A549 (cell line): ENCODE results near the gene STAT5A. TPM values are rescaled to one million over a fixed set of nuclear protein-coding genes. Genes with fewer than 3 reads are reported as not detected.

Experiments
- ATAC-seq, 2 experiments: fragments of 200-7000 bp in 1 of 2; fragments of >200 bp in 1 of 2; cut with Nextera tagmentation in 1 of 2; cut with Tn5 transposase in 1 of 2; 3 replicates each; pipeline versions ENCODE4 v1.8.0 to v1.9.1; 2018 to 2020; ENCODE audit warnings: mild to moderate bottlenecking in 1 of 2, moderate library complexity in 1 of 2
- CTCF ChIA-PET: fragments of 300-600 bp; sonication (Branson Sonifier 250); formaldehyde crosslinking; extraction: SDS; loops from one replicate; lab custom pipeline; 2021; ENCODE audit warnings: antibody characterized with exemption, inconsistent platforms; lab: Yijun Ruan, JAX
- POLR2A ChIA-PET: fragments of 350-600 bp; formaldehyde crosslinking; extraction: SDS; loops from one replicate; lab custom pipeline; 2021; ENCODE audit warnings: antibody characterized with exemption, inconsistent platforms; lab: Yijun Ruan, JAX
- DNase-seq, 2 experiments: peaks; one replicate each; pipeline versions ENCODE4 v3.0.0 to v3.0.0-alpha.2; 2011 to 2016; ENCODE audit warnings: low read depth in 1 of 2, low spot score in 1 of 2
- FAIRE-seq: peaks from 2 replicates; lab custom pipeline; 2011; peaks lifted over from hg19 to GRCh38; lab: Jason Lieb, UNC
- H3K27ac ChIP-seq, 2 experiments: fragments of >200 bp; sonication (Bioruptor Twin); formaldehyde crosslinking; 3 replicates each; pipeline ENCODE4 v1.5.1; 2016 to 2017
- H3K4me1 ChIP-seq: fragments of >200 bp; sonication (Bioruptor Twin); formaldehyde crosslinking; 3 replicates; pipeline ENCODE4 v1.6.1; 2016
- H3K4me2 ChIP-seq: fragments of >200 bp; sonication (Bioruptor Twin); formaldehyde crosslinking; 3 replicates; pipeline ENCODE4 v1.6.1; 2016
- H3K4me3 ChIP-seq: fragments of >200 bp; sonication (Bioruptor Twin); formaldehyde crosslinking; 3 replicates; pipeline ENCODE4 v1.5.1; 2016
- H3K9me3 ChIP-seq: fragments of >200 bp; sonication (Bioruptor Twin); formaldehyde crosslinking; 3 replicates; pipeline ENCODE4 v1.6.1; 2016
- CBX8 ChIP-seq: fragments of 200-600 bp; sonication (generic); IDR thresholded peaks from 2 replicates; pipeline ENCODE4 v1.6.1; 2016
- EP300 ChIP-seq, 2 experiments: fragments of >200 bp; sonication (Bioruptor Twin); formaldehyde crosslinking; IDR thresholded peaks; 2 replicates in 1 of 2; 3 replicates in 1 of 2; pipeline ENCODE4 v1.6.1; 2016 to 2017
- FOSL2 ChIP-seq, 2 experiments: fragments of 450-650 bp in 1 of 2; fragments of >200 bp in 1 of 2; sonication (Bioruptor Twin) in 1 of 2; formaldehyde crosslinking; IDR thresholded peaks; 2 replicates each; pipeline versions ENCODE4 v1.5.0 to v1.6.1; 2016 to 2020; ENCODE audit warnings: mild to moderate bottlenecking in 1 of 2, moderate library complexity in 1 of 2
- GATA3 ChIP-seq: IDR thresholded peaks from 2 replicates; pipeline ENCODE4 v1.6.1; 2012; ENCODE audit warnings: borderline replicate concordance
- JUN ChIP-seq, 2 experiments: fragments of >200 bp; sonication (Bioruptor Twin); formaldehyde crosslinking; IDR thresholded peaks; 2 replicates in 1 of 2; 3 replicates in 1 of 2; pipeline ENCODE4 v1.6.1; 2016 to 2017
- MAFK ChIP-seq: fragments of 450-650 bp; IDR thresholded peaks from 2 replicates; pipeline ENCODE4 v1.6.1; 2014; ENCODE audit not compliant: partially characterized antibody
- MYC ChIP-seq: IDR thresholded peaks from 2 replicates; pipeline ENCODE4 v1.6.1; 2012; ENCODE audit warnings: mild to moderate bottlenecking, inconsistent platforms, low read length, improper control_type of control experiment, borderline replicate concordance
- POLR2A ChIP-seq: IDR thresholded peaks from 2 replicates; pipeline ENCODE4 v1.6.1; 2012; ENCODE audit warnings: mild to moderate bottlenecking, low read length
- RARB ChIP-seq: fragments of 250-450 bp; sonication (Bioruptor Pico); IDR thresholded peaks from 2 replicates; pipeline ENCODE4 v1.8.0; 2021; ENCODE audit warnings: mild to moderate bottlenecking, moderate library complexity
- RCOR1 ChIP-seq: fragments of 150-350 bp; IDR thresholded peaks from 2 replicates; pipeline ENCODE4 v1.6.1; 2014; ENCODE audit warnings: antibody characterized with exemption, low read length, low read depth
- RNF2 ChIP-seq: fragments of 200-600 bp; sonication (generic); IDR thresholded peaks from 2 replicates; pipeline ENCODE4 v1.6.1; 2016; ENCODE audit warnings: low read depth, mild to moderate bottlenecking, antibody characterized with exemption, moderate library complexity, borderline replicate concordance
- TFCP2L1 ChIP-seq: fragments of 250-450 bp; sonication (Bioruptor Pico); IDR thresholded peaks from 2 replicates; pipeline ENCODE4 v1.5.0; 2021; ENCODE audit warnings: mild to moderate bottlenecking
- ZNF302 ChIP-seq: fragments of 250-450 bp; sonication (Bioruptor Pico); IDR thresholded peaks from 2 replicates; pipeline ENCODE4 v1.9.0; 2021; ENCODE audit warnings: inconsistent platforms, mild to moderate bottlenecking, moderate library complexity
- WGBS: methylation state at CpG from one replicate; pipeline ENCODE4 v1.1.6; 2017; ENCODE audit errors: missing lambda C conversion rate; 5-methylcytosine and 5-hydroxymethylcytosine counted together
- polyA plus RNA-seq, 4 experiments: library from polyadenylated mRNA; depleted of rRNA in 3 of 4; stranded (reverse); fragments of >200 nt; fragmentation: RNase III in 1 of 4; extraction: RNeasy Plus Mini Kit Qiagen cat#74134 plus additional on column Dnase treatment in 1 of 4; gene quantifications; 2 replicates in 3 of 4; 3 replicates in 1 of 4; pipeline ENCODE4 v1.2.3, GENCODE V29; 2011 to 2017
- TF ChIP-seq, protein P1 (sequence below): fragments of 250-450 bp; sonication (Bioruptor Pico); IDR thresholded peaks from 2 replicates; pipeline ENCODE4 v1.5.0; 2021; ENCODE audit warnings: mild to moderate bottlenecking, moderate library complexity, borderline replicate concordance
- TF ChIP-seq, protein P2 (sequence below): IDR thresholded peaks from 2 replicates; pipeline ENCODE4 v1.6.1; 2012
- TF ChIP-seq, protein P3 (sequence below): fragments of >200 bp; sonication (Bioruptor Twin); formaldehyde crosslinking; IDR thresholded peaks from 3 replicates; pipeline ENCODE4 v1.5.1; 2016

Gene STAT5A
- polyA plus RNA-seq, 2 of the 4 experiments (the other 2 are of a cell fraction) = 2.2 to 4.0 TPM

DNA sequence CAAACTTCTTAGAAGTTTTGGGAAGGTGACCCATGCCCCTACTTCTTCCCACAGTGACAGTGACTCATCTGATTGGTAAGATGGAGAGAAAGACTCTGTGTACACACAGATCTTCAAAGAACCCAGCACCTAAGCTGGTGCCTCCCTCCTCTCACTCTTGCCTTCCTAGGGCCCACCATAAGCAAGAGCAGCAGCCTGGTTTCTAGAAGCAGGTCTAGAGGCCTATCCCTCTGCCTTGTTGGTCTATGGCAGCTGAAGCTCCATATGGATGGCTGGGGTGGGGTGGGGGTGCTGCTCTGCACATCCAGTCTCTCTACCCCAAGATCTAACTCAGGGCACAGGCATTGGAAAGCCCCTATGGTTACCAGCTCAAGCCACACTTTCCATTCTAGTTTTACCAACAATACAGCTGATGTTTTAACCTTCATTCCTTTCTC, 52.4 kb downstream of the STAT5A start:
- POLR2A ChIA-PET = interaction anchor here (0.8 kb wide), 1 partner anchor 48 kb away, joined by 3 read pairs; the partner anchor contains the start of gene STAT3
- CTCF ChIA-PET = interaction anchor here (0.6 to 3.2 kb wide), 13 partner anchors 12 to 1789 kb away, joined by 3 to 19 read pairs (median 4); no protein-coding TSS in a partner anchor
- Histone ChIP-seq H3K4me3 (no peak overlapping the region), H3K4me1 (peaks cover 21% of the 10 kb centered on the region), H3K4me2 (peak overlapping the region; percentile 18; the same call in 1 of the 3 replicates), H3K9me3 (no peaks in the 10 kb centered on the region), H3K27ac (peak overlapping the region in 1 of 2 experiments; percentile 55; a peak in 3 of 6 replicates)
- TF ChIP-seq POLR2A (no peak), FOSL2 (IDR thresholded peaks at IDR 0.05) (no peak), FOSL2 (CRISPR knock-in tag; IDR thresholded peaks at IDR 0.05) (peak; percentile 37)
- FAIRE-seq (no peak), DNase-seq (no peak), ATAC-seq (peak in 1 of 2 experiments; percentile 44; a peak in 3 of 6 replicates)

DNA sequence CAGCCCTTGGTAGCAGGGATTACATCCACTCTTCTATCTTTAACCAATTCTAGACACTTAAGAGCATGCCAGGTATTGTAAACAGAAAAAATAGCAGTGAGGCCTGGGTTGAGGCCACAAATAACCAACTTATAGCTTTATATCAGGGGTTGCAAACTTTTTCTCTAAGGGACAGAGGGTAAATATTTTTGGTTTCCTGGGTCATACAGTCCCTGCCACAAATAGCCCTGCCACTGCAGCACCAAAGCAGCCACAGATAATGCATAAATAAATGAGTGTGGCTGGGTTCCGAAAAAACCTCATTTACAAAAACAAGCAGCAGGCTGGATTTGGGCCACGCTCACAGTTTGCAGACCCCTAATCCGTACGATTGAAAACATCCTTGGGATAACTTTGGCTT, 53.3 kb downstream of the STAT5A start:
- no peak for ATAC-seq
- TF ChIP-seq, protein P1, sequence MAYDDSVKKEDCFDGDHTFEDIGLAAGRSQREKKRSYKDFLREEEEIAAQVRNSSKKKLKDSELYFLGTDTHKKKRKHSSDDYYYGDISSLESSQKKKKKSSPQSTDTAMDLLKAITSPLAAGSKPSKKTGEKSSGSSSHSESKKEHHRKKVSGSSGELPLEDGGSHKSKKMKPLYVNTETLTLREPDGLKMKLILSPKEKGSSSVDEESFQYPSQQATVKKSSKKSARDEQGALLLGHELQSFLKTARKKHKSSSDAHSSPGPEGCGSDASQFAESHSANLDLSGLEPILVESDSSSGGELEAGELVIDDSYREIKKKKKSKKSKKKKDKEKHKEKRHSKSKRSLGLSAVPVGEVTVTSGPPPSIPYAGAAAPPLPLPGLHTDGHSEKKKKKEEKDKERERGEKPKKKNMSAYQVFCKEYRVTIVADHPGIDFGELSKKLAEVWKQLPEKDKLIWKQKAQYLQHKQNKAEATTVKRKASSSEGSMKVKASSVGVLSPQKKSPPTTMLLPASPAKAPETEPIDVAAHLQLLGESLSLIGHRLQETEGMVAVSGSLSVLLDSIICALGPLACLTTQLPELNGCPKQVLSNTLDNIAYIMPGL = no peak
- TF ChIP-seq, protein P2, sequence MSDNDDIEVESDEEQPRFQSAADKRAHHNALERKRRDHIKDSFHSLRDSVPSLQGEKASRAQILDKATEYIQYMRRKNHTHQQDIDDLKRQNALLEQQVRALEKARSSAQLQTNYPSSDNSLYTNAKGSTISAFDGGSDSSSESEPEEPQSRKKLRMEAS = no peak
- TF ChIP-seq, protein P3, sequence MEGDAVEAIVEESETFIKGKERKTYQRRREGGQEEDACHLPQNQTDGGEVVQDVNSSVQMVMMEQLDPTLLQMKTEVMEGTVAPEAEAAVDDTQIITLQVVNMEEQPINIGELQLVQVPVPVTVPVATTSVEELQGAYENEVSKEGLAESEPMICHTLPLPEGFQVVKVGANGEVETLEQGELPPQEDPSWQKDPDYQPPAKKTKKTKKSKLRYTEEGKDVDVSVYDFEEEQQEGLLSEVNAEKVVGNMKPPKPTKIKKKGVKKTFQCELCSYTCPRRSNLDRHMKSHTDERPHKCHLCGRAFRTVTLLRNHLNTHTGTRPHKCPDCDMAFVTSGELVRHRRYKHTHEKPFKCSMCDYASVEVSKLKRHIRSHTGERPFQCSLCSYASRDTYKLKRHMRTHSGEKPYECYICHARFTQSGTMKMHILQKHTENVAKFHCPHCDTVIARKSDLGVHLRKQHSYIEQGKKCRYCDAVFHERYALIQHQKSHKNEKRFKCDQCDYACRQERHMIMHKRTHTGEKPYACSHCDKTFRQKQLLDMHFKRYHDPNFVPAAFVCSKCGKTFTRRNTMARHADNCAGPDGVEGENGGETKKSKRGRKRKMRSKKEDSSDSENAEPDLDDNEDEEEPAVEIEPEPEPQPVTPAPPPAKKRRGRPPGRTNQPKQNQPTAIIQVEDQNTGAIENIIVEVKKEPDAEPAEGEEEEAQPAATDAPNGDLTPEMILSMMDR = no peak
- no peak for TF ChIP-seq MAFK
- ChIA-PET POLR2A (no interaction called here), CTCF (interaction anchor here (1.5 to 3.2 kb wide), 5 partner anchors 62 to 186 kb away, joined by 4 to 19 read pairs (median 5); no protein-coding TSS in a partner anchor)
- FAIRE-seq = no peak
- H3K4me2 ChIP-seq = no peak overlapping the region
- peaks cover 23% of the 10 kb centered on the region for H3K4me1 ChIP-seq
- WGBS = 93% methylated on average over 4 of the region's 4 CpGs
- no peak for DNase-seq
- H3K27ac ChIP-seq = peak overlapping the region in 1 of 2 experiments; percentile 0; a peak in 1 of 6 replicates
- H3K9me3 ChIP-seq = no peaks in the 10 kb centered on the region
- H3K4me3 ChIP-seq = no peak overlapping the region

DNA sequence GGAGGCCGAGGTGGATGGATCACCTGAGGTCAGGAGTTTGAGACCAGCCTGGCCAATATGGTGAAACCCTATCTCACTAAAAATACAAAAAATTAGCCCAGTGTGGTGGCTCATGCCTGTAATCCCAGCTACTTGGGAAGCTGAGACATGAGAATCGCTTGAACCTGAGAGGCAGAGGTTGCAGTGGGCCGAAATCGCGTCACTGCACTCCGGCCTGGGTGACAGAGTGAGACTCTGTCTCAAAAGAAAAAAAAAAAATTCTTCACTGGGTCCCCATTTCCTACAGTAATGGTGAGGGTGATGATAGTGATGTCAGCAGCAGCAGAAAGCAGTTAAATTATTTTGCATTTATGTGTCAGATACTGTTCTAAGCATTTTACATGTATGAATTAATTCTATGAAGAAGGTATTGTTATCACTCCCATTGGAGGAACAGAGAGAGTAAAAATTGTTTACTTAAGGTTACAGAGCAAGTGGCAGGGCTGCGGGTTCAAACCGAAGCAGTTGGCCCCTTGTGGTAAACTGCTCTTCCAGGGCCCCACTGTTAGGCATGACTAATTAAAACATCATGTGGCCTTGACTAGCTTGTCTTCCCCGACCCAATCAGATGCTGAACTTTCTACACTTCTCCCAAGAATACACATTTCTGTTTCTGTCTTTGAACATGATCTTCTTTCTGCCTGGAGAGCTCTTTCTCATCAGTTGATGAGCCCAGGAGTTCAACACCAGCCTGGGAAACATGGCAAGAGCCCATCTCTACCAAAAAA, 54.1 kb downstream of the STAT5A start:
- ChIA-PET CTCF (interaction anchor here (0.8 to 1.8 kb wide), 4 partner anchors 20 to 185 kb away, joined by 3 to 5 read pairs (median 4); no protein-coding TSS in a partner anchor), POLR2A (interaction anchor here (1.2 kb wide), 1 partner anchor 46 kb away, joined by 4 read pairs; the partner anchor contains the start of gene STAT3)
- FAIRE-seq (no peak), ATAC-seq (no peak; a peak in 1 of 6 replicates), DNase-seq (no peak)
- H3K4me2 ChIP-seq = no peak overlapping the region
- peak overlapping the region in 1 of 2 experiments; percentile 51; a peak in 1 of 6 replicates for H3K27ac ChIP-seq
- H3K4me1 ChIP-seq = peaks cover 31% of the 10 kb centered on the region
- TF ChIP-seq JUN (IDR thresholded peaks at IDR 0.05) (no peak), ZNF302 (CRISPR knock-in tag) (no peak), TFCP2L1 (CRISPR knock-in tag) (no peak), RCOR1 (no peak)
- no peak overlapping the region for H3K4me3 ChIP-seq
- 82% methylated on average over 9 of the region's 9 CpGs for WGBS
- H3K9me3 ChIP-seq = no peaks in the 10 kb centered on the region

DNA sequence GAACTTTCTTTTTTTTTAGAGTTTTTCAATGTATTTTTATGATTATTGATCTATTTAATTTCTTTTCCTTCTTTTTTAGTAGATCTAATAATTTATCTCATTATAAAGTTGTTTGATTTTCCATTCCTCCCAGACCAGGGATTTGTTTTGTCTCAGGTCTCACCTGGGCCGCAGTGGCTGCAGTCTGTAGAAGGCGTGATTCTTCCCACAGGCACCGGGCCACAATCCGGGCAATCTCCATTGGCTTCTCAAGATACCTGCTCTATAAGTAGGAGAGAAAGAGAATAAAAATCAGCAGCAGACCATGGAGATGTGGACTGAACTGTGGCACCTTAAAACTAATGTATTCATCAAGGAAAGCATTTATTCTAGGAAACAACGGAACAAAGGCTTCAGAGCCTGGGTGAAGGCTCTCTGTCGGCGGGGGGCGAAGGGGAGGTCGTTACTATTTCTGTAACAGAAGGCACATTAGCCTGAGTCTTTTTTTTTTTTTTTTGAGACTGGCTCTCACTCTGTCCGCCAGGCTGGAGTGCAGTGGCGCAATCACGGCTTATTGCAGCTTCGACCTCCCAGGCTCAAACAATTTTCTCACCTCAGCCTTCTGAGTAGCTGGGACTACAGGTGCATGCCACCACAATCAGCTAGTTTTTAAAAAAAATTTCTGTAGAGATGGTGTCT, 57.2 kb downstream of the STAT5A start:
- Histone ChIP-seq H3K4me1 (peaks cover 40% of the 10 kb centered on the region), H3K27ac (no peak overlapping the region), H3K9me3 (no peaks in the 10 kb centered on the region), H3K4me3 (no peak overlapping the region), H3K4me2 (no peak overlapping the region)
- DNase-seq = no peak
- TF ChIP-seq EP300 (IDR thresholded peaks at IDR 0.05) = no peak
- no peak for TF ChIP-seq RARB (CRISPR knock-in tag)
- TF ChIP-seq MYC = no peak
- TF ChIP-seq, protein P3 = no peak
- TF ChIP-seq RNF2 = no peak
- no peak for TF ChIP-seq GATA3
- TF ChIP-seq FOSL2 (IDR thresholded peaks at IDR 0.05) = no peak
- no peak for TF ChIP-seq FOSL2 (CRISPR knock-in tag; IDR thresholded peaks at IDR 0.05)
- TF ChIP-seq CBX8 = no peak
- 88% methylated on average over 13 of the region's 13 CpGs for WGBS
- no peak for ATAC-seq
- FAIRE-seq = no peak
- ChIA-PET CTCF (interaction anchor here (0.6 to 3.7 kb wide), 10 partner anchors 11 to 97 kb away, joined by 3 to 15 read pairs (median 3); no protein-coding TSS in a partner anchor), POLR2A (no interaction called here)
